K562 (cell line): ENCODE measurements around the gene RCOR1. TPM values are rescaled to one million over a fixed set of nuclear protein-coding genes. Genes with fewer than 3 reads are reported as not detected.

Experiments used
- AFF1 ChIP-seq, 2 experiments: fragments of 450-650 bp; IDR thresholded peaks; 2 replicates each; pipeline ENCODE4 v1.6.1; 2018; ENCODE audit warnings: mild to moderate bottlenecking in 2 of 2, low read depth in 1 of 2; ENCODE audit not compliant: partially characterized antibody in 2 of 2
- ARID4B ChIP-seq: sonication (generic); formaldehyde crosslinking; IDR thresholded peaks from 2 replicates; pipeline ENCODE4 v1.8.0; 2022; ENCODE audit warnings: mild to moderate bottlenecking, missing genetic modification reagents
- CEBPG ChIP-seq, 3 experiments: fragments of 200-800 bp in 1 of 3; sonication (Bioruptor generic) in 1 of 3; sonication (generic) in 1 of 3; formaldehyde crosslinking in 1 of 3; IDR thresholded peaks in 2 of 3; conservative IDR thresholded peaks in 1 of 3; 2 replicates each; pipeline versions ENCODE4 v1.6.1 to v1.8.0; 2016 to 2022; ENCODE audit warnings: missing compliant biosample characterization in 2 of 3, missing genetic modification characterization in 2 of 3, mild to moderate bottlenecking in 1 of 3, missing genetic modification reagents in 1 of 3
- CGGBP1 ChIP-seq: fragments of 250-450 bp; sonication (Bioruptor Pico); IDR thresholded peaks from 2 replicates; pipeline ENCODE4 v1.9.0; 2021; ENCODE audit warnings: mild to moderate bottlenecking
- CREB3 ChIP-seq: fragments of 450-650 bp; conservative IDR thresholded peaks from 2 replicates; pipeline ENCODE4 v1.6.1; 2016; ENCODE audit warnings: missing genetic modification characterization, low read depth, mild to moderate bottlenecking, missing compliant biosample characterization, moderate library complexity
- CSDE1 ChIP-seq, 2 experiments: fragments of 450-650 bp; IDR thresholded peaks; 2 replicates each; pipeline ENCODE4 v1.6.1; 2016; ENCODE audit warnings: mild to moderate bottlenecking in 1 of 2
- FOXJ3 ChIP-seq: sonication (generic); formaldehyde crosslinking; IDR thresholded peaks from 2 replicates; pipeline ENCODE4 v1.4.0; 2020; ENCODE audit warnings: mild to moderate bottlenecking, missing genetic modification reagents
- HLTF ChIP-seq: fragments of 450-650 bp; IDR thresholded peaks from 2 replicates; pipeline ENCODE4 v1.6.1; 2016
- JUND ChIP-seq, 2 experiments: IDR thresholded peaks; 2 replicates in 1 of 2; 3 replicates in 1 of 2; pipeline ENCODE4 v1.6.1; 2011; ENCODE audit warnings: borderline replicate concordance in 2 of 2, low read depth in 2 of 2, low read length in 2 of 2, improper control_type of control experiment in 1 of 2, missing biosample characterization in 1 of 2, missing genetic modification characterization in 1 of 2, missing genetic modification reagents in 1 of 2
- MAFG ChIP-seq: fragments of 450-650 bp; conservative IDR thresholded peaks from 2 replicates; pipeline ENCODE4 v1.6.1; 2016; ENCODE audit warnings: missing genetic modification characterization, missing compliant biosample characterization
- NR3C1 ChIP-seq: sonication (generic); formaldehyde crosslinking; IDR thresholded peaks from 2 replicates; pipeline ENCODE4 v1.8.1; 2022; ENCODE audit warnings: missing genetic modification reagents
- PHTF2 ChIP-seq: fragments of 250-450 bp; sonication (Bioruptor Pico); IDR thresholded peaks from 2 replicates; pipeline ENCODE4 v1.5.0; 2021; ENCODE audit warnings: mild to moderate bottlenecking
- RBM39 ChIP-seq: fragments of 200-400 bp; formaldehyde crosslinking; optimal IDR thresholded peaks from 2 replicates; pipeline ENCODE3; 2018; ENCODE audit warnings: low read depth, low read length
- ZBTB17 ChIP-seq: fragments of 450-650 bp; formaldehyde crosslinking; IDR thresholded peaks from 2 replicates; pipeline ENCODE4 v1.4.0; 2020; ENCODE audit warnings: mild to moderate bottlenecking
- ZC3H8 ChIP-seq: fragments of 450-650 bp; IDR thresholded peaks from 2 replicates; pipeline ENCODE4 v1.6.1; 2017
- polyA plus RNA-seq, 8 experiments: library from polyadenylated mRNA; depleted of rRNA in 4 of 8; stranded (reverse) in 5 of 8; unstranded in 3 of 8; fragments of >200 nt; fragmentation: Nextera tagmentation in 2 of 8; fragmentation: Illumina TruSeq in 1 of 8; extraction: Ambion mirVana in 2 of 8; extraction: Trizol in 1 of 8; gene quantifications; 2 replicates each; pipeline versions ENCODE4 v1.2.1 to v1.2.3, GENCODE V29; 2011 to 2014; ENCODE audit warnings: inconsistent platforms in 1 of 8, missing spikeins in 1 of 8
- total RNA-seq, 7 experiments: library from RNA; depleted of rRNA in 6 of 7; stranded (reverse); fragments of >200 nt in 6 of 7; fragmentation: Illumina TruSeq in 2 of 7; extraction: Trizol in 2 of 7; gene quantifications; 2 replicates each; pipeline versions ENCODE4 v1.2.1 to v1.2.3, GENCODE V29; 2011 to 2021; ENCODE audit warnings: low replicate concordance in 1 of 7

Gene RCOR1
- total and polyA plus RNA-seq, 9 of the 15 experiments (the other 6 are each of a cell fraction or from before 2014, with no cell fraction given): 8.5 to 47.9 (median 20.9) TPM

GRCh38 chr14:102690509-102691286 lies 98.2 kb downstream of the RCOR1 start (continued):
- TF ChIP-seq AFF1 (IDR thresholded peaks at IDR 0.05; ENCODE audit: low read depth in 1 of 2, partially characterized antibody in 2 of 2): no peak
- no peak for TF ChIP-seq CREB3
- TF ChIP-seq NR3C1 (CRISPR knock-in tag): no peak
- no peak for TF ChIP-seq CSDE1 (IDR thresholded peaks at IDR 0.05)
- no peak for TF ChIP-seq RBM39
- TF ChIP-seq CEBPG (CRISPR knock-in tag; IDR thresholded peaks at IDR 0.05): no peak; the same call in 1 of the 2 replicates
- TF ChIP-seq CEBPG (tag; conservative IDR thresholded peaks at IDR 0.05 in 1 of 2, IDR thresholded peaks at IDR 0.05 in 1 of 2): peak; percentile 56 to 59; a peak in 3 of 4 replicates
- no peak for TF ChIP-seq HLTF
- no peak for TF ChIP-seq ZC3H8
- TF ChIP-seq PHTF2 (CRISPR knock-in tag): no peak
- no peak for TF ChIP-seq FOXJ3 (CRISPR knock-in tag)
- TF ChIP-seq MAFG: no peak
- TF ChIP-seq JUND (IDR thresholded peaks at IDR 0.05; ENCODE audit: borderline replicate concordance, low read depth, low read length): no peak
- no peak for TF ChIP-seq JUND (tag; IDR thresholded peaks at IDR 0.05; ENCODE audit: borderline replicate concordance, low read depth, low read length)
- TF ChIP-seq ARID4B (CRISPR knock-in tag): no peak
- TF ChIP-seq ZBTB17 (CRISPR knock-in tag): no peak
- no peak for TF ChIP-seq CGGBP1 (CRISPR knock-in tag)
